Measurements from ENCODE around the gene PYCARD.
A peak's percentile ranks its signal among the peaks of the same experiment; 100 is the strongest.

PYCARD gene

GRCh38 chr16:31191697-31192428, 10.7 kb downstream of the PYCARD start:
- no peak overlapping the region for H3K4me3 ChIP-seq (ENCODE audit: low read length)
- no peaks in the 10 kb centered on the region for H3K4me1 ChIP-seq (ENCODE audit: insufficient read depth, low read length)
- H3K9me3 ChIP-seq (ENCODE audit: low read length) = no peaks in the 10 kb centered on the region
- H2AFZ ChIP-seq (ENCODE audit: low read depth, low read length) = no peak overlapping the region
- H3K27me3 ChIP-seq (ENCODE audit: insufficient read depth, low read length) = no peaks in the 10 kb centered on the region
- H3K36me3 ChIP-seq (ENCODE audit: insufficient read depth, low read length) = peaks cover 96% of the 10 kb centered on the region

DNA sequence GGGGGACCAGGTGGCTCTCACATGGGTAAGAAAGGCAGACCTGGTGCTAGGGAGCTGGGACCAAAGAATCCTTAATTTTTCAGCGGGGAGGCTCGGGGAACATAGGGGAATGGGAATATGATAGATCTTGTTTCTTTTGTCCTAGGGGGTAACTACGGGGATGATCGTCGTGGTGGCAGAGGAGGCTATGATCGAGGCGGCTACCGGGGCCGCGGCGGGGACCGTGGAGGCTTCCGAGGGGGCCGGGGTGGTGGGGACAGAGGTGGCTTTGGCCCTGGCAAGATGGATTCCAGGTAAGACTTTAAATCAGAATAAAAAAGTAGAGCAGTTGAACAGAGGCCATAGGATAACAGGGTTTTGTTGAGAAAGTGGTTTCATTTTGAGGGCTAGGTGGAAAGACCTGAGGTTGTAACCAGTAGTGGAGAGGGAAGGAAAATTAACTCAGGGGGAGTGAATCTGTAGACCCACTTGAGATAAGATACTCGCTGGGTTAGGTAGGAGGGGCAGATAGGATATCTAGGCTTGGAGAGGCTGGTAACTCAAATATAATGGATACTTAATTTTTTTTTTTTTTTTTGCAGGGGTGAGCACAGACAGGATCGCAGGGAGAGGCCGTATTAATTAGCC, 11.6 kb downstream of the PYCARD start:
- Histone ChIP-seq H3K27me3 (ENCODE audit: insufficient read depth, low read length) (no peaks in the 10 kb centered on the region), H2AFZ (ENCODE audit: low read depth, low read length) (no peak overlapping the region), H3K36me3 (ENCODE audit: insufficient read depth, low read length) (peaks cover 99% of the 10 kb centered on the region), H3K4me1 (ENCODE audit: insufficient read depth, low read length) (no peaks in the 10 kb centered on the region), H3K9me3 (ENCODE audit: low read length) (no peaks in the 10 kb centered on the region), H3K4me3 (ENCODE audit: low read length) (no peak overlapping the region)

DNA sequence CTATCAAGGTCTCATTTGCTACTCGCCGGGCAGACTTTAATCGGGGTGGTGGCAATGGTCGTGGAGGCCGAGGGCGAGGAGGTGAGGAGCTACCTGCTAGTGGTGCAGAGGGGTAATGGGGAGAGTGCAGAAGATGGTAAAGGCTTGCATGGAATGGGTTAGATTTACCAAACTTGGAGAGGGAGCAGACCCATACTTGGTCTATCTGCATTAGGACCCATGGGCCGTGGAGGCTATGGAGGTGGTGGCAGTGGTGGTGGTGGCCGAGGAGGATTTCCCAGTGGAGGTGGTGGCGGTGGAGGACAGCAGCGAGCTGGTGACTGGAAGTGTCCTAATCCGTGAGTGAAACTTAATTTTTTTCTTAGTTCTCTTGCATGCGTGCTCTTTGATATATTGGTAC, 12.5 kb downstream of the PYCARD start:
- Histone ChIP-seq H2AFZ (ENCODE audit: low read depth, low read length) (no peak overlapping the region), H3K4me3 (ENCODE audit: low read length) (no peak overlapping the region), H3K4me1 (ENCODE audit: insufficient read depth, low read length) (no peaks in the 10 kb centered on the region), H3K36me3 (ENCODE audit: insufficient read depth, low read length) (peaks cover 99% of the 10 kb centered on the region), H3K9me3 (ENCODE audit: low read length) (no peaks in the 10 kb centered on the region), H3K27me3 (ENCODE audit: insufficient read depth, low read length) (no peaks in the 10 kb centered on the region)

GRCh38 chr16:31189412-31189778, 13.2 kb downstream of the PYCARD start:
- Histone ChIP-seq H3K27me3 (ENCODE audit: insufficient read depth, low read length) (no peaks in the 10 kb centered on the region), H3K9me3 (ENCODE audit: low read length) (no peaks in the 10 kb centered on the region), H3K4me1 (ENCODE audit: insufficient read depth, low read length) (no peaks in the 10 kb centered on the region), H2AFZ (ENCODE audit: low read depth, low read length) (no peak overlapping the region), H3K4me3 (ENCODE audit: low read length) (no peak overlapping the region), H3K36me3 (ENCODE audit: insufficient read depth, low read length) (peaks cover 98% of the 10 kb centered on the region)

DNA sequence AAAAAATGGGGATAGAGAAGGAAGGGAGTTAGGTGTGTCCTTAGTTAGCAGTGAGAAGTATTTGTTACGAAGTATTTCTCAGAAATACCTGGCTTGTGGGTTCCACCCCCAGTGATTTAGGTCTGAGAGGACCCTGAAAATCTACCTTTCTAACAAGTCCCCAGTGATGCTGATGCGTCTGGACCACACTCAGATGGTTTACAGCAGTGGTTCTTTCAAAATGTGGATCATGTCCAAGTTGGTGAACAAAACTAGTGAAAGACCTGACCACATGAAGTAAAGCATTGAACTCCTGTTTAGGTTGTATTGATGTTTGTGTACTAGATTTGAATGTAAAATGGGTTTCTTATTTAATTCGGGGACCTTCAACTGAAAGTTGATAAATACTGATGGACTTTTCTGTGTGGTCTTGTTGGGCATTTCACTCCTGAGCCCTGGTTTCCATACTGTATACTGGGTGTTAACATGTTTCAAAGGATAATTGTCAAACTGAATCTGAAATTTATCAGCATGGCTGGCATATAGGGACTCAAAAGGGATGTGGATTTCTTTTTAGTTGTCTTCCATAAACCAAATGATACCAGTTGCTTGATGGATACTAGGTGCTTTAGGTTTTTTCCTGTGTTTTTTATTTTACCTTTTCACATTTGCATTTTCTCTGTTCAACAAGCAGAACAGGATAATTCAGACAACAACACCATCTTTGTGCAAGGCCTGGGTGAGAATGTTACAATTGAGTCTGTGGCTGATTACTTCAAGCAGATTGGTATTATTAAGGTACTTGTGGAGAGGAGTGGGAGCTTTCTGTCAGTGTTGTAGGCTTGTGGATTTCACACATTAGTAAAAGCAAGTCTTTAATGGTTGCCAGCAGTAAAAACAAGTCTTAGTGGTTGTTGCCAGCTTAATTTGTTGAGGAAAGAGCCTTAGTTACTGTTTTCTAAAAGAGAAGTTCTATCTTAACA, 13.8 kb downstream of the PYCARD start:
- peaks cover 97% of the 10 kb centered on the region for H3K36me3 ChIP-seq (ENCODE audit: insufficient read depth, low read length)
- no peaks in the 10 kb centered on the region for H3K9me3 ChIP-seq (ENCODE audit: low read length)
- H2AFZ ChIP-seq (ENCODE audit: low read depth, low read length) = no peak overlapping the region
- H3K27me3 ChIP-seq (ENCODE audit: insufficient read depth, low read length) = no peaks in the 10 kb centered on the region
- H3K4me1 ChIP-seq (ENCODE audit: insufficient read depth, low read length) = peaks cover 2% of the 10 kb centered on the region
- H3K4me3 ChIP-seq (ENCODE audit: low read length) = no peak overlapping the region

GRCh38 chr16:31187808-31188189, 14.8 kb downstream of the PYCARD start:
- Histone ChIP-seq H3K36me3 (ENCODE audit: insufficient read depth, low read length) (peaks cover 97% of the 10 kb centered on the region), H3K4me3 (ENCODE audit: low read length) (no peak overlapping the region), H3K4me1 (ENCODE audit: insufficient read depth, low read length) (peaks cover 12% of the 10 kb centered on the region), H2AFZ (ENCODE audit: low read depth, low read length) (no peak overlapping the region), H3K27me3 (ENCODE audit: insufficient read depth, low read length) (no peaks in the 10 kb centered on the region), H3K9me3 (ENCODE audit: low read length) (no peaks in the 10 kb centered on the region)

DNA sequence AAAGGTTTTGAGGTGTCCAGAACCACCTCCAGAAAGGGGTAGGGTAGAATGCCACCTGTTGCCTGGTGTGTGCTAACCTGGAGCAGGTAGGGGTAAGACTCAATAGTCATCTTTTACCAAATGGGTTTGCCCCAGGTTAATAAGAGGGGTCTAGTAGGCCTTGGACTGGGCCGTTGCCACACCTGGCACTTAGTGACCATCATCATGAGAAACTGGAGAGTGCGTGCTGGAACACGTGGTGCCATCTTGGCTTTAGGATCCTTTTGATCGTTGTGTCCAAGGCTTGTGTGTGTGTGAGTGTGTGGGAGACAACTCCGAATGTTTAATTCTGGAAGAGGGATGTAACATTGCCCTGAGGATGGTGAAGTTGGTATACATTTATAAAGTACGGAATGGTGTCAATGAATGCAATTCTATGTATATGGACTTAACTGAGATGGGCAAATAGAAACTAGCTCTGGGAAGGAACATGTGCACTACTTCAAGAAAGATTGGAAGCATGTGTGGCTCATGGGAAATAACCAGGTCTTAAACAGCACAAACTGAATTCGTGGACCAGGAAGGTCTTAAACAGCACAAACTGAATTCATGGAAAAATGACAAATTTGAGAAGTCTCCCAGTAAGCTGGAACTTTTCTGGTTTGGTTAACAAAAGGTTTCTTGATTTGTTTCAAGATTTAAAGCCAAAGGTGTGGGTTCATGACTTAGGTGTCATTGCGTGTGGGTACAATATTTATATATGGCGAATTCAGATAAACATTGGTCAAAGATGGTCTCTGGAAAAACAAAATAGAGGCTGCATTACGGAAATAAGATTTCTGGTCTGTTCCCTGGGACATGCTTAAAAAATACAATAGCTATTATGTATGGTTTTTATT, 15.4 kb downstream of the PYCARD start:
- no peak overlapping the region for H3K4me3 ChIP-seq (ENCODE audit: low read length)
- H3K27me3 ChIP-seq (ENCODE audit: insufficient read depth, low read length) = no peaks in the 10 kb centered on the region
- H2AFZ ChIP-seq (ENCODE audit: low read depth, low read length) = no peak overlapping the region
- peaks cover 18% of the 10 kb centered on the region for H3K4me1 ChIP-seq (ENCODE audit: insufficient read depth, low read length)
- peaks cover 97% of the 10 kb centered on the region for H3K36me3 ChIP-seq (ENCODE audit: insufficient read depth, low read length)
- H3K9me3 ChIP-seq (ENCODE audit: low read length) = no peaks in the 10 kb centered on the region

DNA sequence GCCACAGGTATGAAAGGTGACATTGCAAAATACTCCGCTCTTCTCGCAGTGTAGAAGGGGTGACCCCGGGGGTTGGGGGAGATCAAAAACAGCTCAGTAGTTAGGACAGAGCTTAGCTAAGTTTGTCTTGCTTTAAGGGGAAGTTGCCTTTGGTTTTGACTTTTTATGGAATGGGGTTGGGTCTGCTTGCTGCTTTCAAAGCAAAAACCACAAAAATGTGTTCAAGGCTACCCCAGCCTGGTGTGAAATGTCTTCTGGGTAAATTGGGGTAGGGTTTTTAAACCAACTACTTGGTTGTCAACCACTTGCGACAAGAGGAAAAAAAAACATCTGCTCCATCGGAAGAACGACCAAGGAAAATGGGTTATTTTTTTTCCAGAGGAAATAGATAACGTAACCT, 16.4 kb downstream of the PYCARD start:
- Histone ChIP-seq H3K9me3 (ENCODE audit: low read length) (no peaks in the 10 kb centered on the region), H3K36me3 (ENCODE audit: insufficient read depth, low read length) (peaks cover 89% of the 10 kb centered on the region), H3K4me3 (ENCODE audit: low read length) (no peak overlapping the region), H2AFZ (ENCODE audit: low read depth, low read length) (no peak overlapping the region), H3K27me3 (ENCODE audit: insufficient read depth, low read length) (no peaks in the 10 kb centered on the region), H3K4me1 (ENCODE audit: insufficient read depth, low read length) (peaks cover 25% of the 10 kb centered on the region)

DNA sequence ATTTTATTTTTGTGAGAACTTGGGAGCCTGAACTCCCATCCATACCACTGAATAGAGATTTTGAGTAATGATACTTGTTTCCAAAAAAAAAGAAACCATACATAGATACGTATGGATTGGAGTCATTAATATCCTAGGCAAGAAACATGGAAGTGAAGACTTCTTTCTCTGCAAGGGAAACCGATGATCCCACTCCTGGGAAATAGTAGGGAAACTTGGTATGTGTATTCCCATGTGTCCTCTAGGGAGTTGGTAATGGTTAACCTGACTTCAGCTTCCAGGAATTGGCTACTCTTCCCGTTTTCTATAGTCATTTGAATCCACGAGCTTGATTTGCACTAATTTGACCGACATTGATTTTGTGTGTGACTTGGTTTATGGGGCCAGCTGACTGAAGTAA, 17.2 kb downstream of the PYCARD start:
- H3K9me3 ChIP-seq (ENCODE audit: low read length) = no peaks in the 10 kb centered on the region
- H3K4me3 ChIP-seq (ENCODE audit: low read length) = no peak overlapping the region
- H3K4me1 ChIP-seq (ENCODE audit: insufficient read depth, low read length) = peaks cover 25% of the 10 kb centered on the region
- H2AFZ ChIP-seq (ENCODE audit: low read depth, low read length) = no peak overlapping the region
- no peaks in the 10 kb centered on the region for H3K27me3 ChIP-seq (ENCODE audit: insufficient read depth, low read length)
- H3K36me3 ChIP-seq (ENCODE audit: insufficient read depth, low read length) = peaks cover 81% of the 10 kb centered on the region

DNA sequence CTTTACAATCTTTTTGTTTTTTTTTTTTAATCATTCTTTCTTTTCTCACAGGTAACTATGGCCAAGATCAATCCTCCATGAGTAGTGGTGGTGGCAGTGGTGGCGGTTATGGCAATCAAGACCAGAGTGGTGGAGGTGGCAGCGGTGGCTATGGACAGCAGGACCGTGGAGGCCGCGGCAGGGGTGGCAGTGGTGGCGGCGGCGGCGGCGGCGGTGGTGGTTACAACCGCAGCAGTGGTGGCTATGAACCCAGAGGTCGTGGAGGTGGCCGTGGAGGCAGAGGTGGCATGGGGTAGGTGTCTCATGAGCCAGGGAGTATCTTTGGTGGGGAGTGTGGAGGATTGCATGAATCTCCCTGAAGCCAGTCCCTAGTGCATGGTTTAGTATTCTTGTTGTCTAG, 17.7 kb downstream of the PYCARD start:
- H2AFZ ChIP-seq (ENCODE audit: low read depth, low read length) = no peak overlapping the region
- no peak overlapping the region for H3K4me3 ChIP-seq (ENCODE audit: low read length)
- no peaks in the 10 kb centered on the region for H3K9me3 ChIP-seq (ENCODE audit: low read length)
- H3K36me3 ChIP-seq (ENCODE audit: insufficient read depth, low read length) = peaks cover 76% of the 10 kb centered on the region
- H3K27me3 ChIP-seq (ENCODE audit: insufficient read depth, low read length) = no peaks in the 10 kb centered on the region
- peaks cover 25% of the 10 kb centered on the region for H3K4me1 ChIP-seq (ENCODE audit: insufficient read depth, low read length)

GRCh38 chr16:31183432-31184428, 18.8 kb downstream of the PYCARD start:
- no peak overlapping the region for H2AFZ ChIP-seq (ENCODE audit: low read depth, low read length)
- no peaks in the 10 kb centered on the region for H3K27me3 ChIP-seq (ENCODE audit: insufficient read depth, low read length)
- H3K36me3 ChIP-seq (ENCODE audit: insufficient read depth, low read length) = peaks cover 65% of the 10 kb centered on the region
- H3K4me1 ChIP-seq (ENCODE audit: insufficient read depth, low read length) = peaks cover 28% of the 10 kb centered on the region
- H3K9me3 ChIP-seq (ENCODE audit: low read length) = no peaks in the 10 kb centered on the region
- no peak overlapping the region for H3K4me3 ChIP-seq (ENCODE audit: low read length)

DNA sequence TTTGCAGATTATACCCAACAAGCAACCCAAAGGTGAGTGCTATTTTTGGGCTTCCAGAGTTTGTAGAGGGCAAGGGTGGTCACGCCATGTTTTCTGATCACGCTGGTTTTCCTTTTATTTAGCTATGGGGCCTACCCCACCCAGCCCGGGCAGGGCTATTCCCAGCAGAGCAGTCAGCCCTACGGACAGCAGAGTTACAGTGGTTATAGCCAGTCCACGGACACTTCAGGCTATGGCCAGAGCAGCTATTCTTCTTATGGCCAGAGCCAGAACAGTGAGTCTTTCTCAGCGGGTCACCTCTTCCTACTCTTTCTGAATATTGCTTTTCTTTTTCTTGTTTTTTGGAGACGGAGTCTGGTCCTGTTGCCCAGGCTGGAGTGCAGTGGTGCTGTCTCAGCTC, 20.2 kb downstream of the PYCARD start:
- no peak overlapping the region for H2AFZ ChIP-seq (ENCODE audit: low read depth, low read length)
- no peaks in the 10 kb centered on the region for H3K27me3 ChIP-seq (ENCODE audit: insufficient read depth, low read length)
- peaks cover 51% of the 10 kb centered on the region for H3K36me3 ChIP-seq (ENCODE audit: insufficient read depth, low read length)
- H3K4me1 ChIP-seq (ENCODE audit: insufficient read depth, low read length) = peaks cover 30% of the 10 kb centered on the region
- no peaks in the 10 kb centered on the region for H3K9me3 ChIP-seq (ENCODE audit: low read length)
- peak overlapping the region; percentile 65 for H3K4me3 ChIP-seq (ENCODE audit: low read length)

Data from neuron (in vitro differentiated cells).